HG02885 (cell line): ENCODE data around the gene CUL9.

Experiments used
- ATAC-seq: cut with Tn5 transposase; IDR thresholded peaks from one replicate; pipeline ENCODE4 v1.9.1; 2021; ENCODE audit warnings: mild to moderate bottlenecking; ENCODE audit not compliant: unreplicated experiment, poor library complexity

The CUL9 gene

DNA sequence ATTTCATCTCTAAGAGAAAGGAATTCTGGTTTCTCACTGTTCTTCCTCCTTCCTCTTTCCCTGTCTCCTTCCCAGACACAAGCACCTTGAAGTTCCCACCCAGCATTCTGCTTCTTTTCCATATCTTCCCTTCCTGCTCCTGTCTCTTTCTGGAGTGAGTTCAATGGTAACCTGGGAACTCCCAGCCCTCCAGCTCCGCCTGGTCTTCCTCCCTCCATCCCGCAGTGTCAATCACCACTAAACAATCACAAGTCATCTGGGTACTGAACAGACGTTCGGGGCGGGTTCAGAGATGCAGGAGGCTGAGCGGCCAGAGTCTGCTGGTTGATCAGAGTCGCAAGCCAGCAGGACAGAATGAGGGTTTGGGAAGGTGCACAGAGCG is 69.0 kb downstream of the CUL9 start:
- no peak for ATAC-seq

DNA sequence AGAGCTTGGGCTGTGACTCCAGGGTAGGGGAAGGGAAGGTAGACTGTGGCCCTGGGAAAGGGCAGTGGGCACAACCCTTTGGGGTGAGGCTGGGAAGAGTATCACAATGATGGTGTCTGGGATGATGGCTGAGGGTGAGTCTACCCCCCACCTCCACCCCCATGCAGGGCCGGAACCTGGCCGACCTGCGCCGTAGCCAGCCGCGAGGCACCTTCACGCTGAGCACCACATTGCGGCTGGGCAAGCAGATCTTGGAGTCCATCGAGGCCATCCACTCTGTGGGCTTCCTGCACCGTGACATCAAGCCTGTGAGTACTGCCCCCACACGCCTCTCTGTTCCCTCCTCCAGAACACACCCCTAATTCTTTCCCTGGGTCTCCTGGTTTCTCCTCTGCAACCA is 71.4 kb downstream of the CUL9 start:
- ATAC-seq, result no peak

DNA sequence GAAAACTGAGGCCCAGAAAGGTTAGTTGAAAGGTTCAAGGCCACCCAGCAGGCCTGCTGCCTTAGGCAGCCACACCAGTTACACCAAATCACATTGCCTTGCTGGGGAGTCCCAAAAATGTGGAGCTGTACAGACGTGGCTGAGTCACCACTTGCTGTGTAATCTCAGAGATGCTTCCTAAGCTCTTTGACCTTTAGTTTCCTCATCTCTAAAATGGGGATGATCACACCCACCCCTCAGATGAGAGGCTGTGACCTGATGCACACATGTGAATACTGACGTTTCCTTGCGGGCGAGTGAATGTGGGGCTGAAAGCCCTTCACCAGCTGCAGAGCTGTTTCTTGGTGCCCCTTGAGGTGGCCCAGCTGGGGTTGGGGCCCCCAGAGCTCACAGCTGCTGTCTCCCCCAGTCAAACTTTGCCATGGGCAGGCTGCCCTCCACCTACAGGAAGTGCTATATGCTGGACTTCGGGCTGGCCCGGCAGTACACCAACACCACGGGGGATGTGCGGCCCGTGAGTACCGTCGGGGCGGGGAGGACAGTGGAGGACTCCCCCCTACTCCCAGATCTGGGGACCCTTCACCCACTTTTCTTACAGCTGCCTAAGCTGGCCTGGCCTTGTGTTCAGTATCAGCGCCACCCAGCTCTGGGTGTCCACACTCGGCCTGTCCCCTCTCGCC is 72.3 kb downstream of the CUL9 start:
- ATAC-seq, result no peak

DNA sequence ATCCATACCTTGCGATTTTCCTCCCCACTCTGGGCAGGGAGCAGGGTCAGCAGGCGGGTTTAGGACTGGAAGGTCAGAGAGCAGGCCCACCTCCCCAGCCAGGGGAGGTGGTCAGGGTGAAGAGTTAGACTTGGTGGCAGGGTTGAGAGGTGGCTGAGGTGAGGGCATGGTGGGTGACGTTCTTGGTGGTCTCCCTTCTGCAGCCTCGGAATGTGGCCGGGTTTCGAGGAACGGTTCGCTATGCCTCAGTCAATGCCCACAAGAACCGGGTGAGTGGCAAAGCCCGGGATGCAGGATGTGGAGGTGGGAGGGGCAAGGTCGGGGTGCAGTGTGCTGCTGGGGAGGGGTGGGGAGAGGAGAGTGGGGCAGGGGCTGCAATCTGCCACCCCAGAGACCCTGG is 72.8 kb downstream of the CUL9 start:
- ATAC-seq, result no peak

DNA sequence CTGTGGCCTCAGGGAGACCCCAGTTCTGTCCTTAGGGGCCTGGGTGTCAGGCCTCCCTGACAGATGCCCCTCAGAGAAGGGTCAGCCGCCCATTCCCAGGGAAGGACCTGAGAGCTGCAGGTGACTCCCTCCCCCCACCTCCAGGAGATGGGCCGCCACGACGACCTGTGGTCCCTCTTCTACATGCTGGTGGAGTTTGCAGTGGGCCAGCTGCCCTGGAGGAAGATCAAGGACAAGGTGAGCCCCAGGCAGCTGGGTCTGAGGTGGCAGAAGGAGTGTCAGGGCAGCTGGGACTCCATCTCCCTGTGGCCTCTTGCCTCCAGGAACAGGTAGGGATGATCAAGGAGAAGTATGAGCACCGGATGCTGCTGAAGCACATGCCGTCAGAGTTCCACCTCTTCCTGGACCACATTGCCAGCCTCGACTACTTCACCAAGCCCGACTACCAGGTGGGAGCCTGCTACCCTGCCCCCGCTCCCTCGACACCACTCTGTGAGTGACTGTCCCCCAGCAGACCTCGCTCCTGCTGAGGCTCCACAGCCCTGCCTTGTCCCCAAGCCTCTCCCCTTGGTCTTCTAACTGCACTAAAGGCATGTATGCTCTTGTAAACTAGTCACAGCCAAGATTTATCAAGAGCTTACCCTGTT is 73.5 kb downstream of the CUL9 start:
- ATAC-seq, result no peak

DNA sequence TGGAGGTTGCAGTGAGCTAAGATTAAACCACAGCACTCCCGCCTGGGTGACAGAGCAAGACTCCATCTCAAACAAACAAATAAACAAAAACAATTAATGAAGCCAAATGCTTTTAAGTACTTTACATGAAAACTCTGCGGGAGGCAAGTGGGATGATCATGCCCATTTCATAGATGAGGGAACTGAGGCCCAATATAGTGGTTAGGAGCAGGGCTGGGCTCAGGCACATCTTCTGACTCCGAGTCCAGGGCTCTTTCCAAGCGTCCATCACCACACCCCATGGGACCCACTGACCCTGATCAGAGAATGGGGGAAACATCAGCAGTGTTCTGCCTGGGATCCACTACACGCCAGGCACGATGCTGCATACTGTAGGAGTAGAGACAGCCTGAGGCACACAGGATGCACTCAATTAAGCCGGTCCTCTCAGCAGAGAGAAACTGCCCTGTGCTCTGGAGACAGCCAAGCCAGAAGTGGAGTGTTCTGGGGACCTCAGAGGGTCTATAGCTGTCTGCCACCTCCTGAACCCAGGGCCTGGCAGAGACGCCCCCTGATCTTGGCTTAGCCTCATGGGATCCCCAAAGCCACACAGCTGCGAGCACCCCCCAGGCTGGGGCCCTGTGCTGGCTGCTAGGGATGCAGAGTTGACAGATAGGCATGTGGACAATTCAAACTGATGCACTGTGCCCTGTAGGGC is 74.8 kb downstream of the CUL9 start:
- ATAC-seq, result no peak

DNA sequence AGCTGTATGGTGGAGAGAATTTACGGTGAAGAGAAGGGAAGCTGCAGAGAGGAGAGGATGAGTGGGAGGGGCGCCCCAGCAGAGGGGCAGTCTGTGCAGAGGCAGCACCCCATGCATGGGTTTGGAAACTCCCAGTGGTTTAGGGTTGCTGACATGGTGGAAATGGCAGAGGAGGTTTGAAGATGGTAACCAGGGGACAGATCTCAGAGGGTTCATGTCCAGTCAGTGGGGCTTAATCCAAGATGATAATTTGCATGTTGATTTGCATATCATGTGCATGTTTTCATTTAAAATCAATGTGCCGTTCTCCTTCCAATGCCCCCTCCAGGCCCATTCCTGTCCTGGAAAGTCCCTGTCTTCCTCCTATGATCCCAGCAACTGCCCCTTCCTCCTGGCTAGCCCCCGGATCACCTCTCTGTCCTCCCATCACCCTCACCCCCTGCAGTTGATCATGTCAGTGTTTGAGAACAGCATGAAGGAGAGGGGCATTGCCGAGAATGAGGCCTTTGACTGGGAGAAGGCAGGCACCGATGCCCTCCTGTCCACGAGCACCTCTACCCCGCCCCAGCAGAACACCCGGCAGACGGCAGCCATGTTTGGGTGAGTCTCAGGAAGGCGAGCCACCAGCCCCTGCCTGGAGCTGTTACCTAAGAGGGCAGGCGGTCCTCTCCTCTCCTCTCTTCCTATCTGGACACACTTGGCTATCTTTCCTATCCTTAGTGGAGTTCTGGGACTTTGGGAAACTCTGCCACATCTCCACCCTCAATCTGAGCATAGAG is 75.6 kb downstream of the CUL9 start:
- no peak for ATAC-seq

DNA sequence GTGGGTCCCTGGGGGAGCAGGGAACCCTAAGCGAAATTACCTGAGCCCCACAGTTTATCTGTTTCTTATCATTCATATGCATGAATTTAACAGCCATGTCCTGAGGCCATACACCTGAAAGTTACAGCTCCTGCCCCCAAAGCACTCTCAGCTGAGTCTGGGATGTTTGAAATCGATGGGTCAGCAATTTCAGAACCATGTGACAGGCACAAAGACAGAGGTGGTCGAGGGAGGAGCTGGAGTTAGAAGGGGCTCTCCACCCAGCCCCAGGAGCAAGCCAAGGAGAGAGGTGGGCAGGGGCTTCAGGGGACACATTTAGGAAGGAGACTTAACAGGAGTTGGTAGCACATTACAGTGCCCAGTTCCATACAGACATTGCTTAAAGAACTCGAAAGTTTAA is 76.2 kb downstream of the CUL9 start:
- no peak for ATAC-seq

DNA sequence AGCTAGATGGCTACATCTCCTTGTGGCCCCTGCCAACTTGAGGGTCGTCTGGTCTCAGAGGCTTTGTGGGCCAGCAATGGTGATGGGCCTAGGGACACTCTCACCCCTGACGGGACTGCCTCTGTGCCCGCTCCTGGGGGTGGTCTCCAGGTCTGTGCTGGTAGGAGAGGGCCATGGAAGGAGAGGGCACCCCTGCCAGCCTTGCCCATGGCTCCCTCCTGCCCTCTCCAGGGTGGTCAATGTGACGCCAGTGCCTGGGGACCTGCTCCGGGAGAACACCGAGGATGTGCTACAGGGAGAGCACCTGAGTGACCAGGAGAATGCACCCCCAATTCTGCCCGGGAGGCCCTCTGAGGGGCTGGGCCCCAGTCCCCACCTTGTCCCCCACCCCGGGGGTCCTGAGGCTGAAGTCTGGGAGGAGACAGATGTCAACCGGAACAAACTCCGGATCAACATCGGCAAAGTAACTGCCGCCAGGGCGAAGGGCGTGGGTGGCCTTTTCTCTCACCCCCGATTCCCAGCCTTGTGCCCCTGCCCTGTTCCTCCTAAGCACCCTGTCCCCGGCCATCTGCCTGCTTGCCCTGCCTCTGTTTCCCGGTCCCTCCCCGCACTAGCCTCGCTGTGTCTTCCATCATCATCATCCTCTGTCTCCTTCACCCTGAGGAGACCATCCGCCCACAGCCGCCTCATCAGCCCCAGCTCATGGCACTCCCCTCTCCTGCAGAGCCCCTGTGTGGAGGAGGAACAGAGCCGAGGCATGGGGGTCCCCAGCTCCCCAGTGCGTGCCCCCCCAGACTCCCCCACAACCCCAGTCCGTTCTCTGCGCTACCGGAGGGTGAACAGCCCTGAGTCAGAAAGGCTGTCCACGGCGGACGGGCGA is 77.1 kb downstream of the CUL9 start:
- no peak for ATAC-seq

DNA sequence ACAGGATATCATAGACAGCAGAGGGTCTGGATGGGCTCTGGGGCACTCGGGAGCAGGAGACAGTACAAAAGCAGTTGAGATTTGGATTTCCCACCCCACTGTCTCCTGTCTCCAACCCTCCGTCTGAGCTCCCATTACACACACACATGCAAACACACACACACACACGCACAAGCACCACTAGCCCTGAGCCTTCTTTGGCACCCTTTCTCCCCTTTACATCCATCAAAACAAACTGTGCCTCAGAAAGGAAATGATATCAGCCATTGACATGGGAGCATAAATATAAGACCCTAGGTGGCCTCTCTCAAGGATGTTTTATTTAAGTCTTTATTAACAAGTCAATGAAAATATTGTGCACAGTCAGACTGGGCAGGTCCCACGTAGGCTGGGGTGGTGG is 78.8 kb downstream of the CUL9 start:
- ATAC-seq, result no peak

DNA sequence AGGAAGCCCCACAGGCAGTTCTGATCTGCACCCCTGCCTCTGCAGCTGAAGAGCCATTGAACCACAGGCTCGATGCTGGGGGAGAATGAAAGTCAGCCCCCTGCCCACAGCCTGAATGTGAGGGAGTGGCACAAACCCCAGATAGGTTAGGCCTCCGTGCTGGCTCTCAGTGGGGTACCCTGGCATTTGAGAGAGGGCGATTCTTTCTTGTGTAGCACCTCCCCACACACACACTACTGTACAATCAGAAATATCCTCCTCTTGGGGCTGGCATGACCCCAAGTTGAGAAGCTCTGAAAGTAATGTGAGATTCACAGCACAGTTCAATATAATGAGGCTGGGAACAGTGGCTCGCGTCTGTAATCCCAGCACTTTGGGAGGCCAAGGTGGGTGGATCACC is 79.2 kb downstream of the CUL9 start:
- no peak for ATAC-seq

DNA sequence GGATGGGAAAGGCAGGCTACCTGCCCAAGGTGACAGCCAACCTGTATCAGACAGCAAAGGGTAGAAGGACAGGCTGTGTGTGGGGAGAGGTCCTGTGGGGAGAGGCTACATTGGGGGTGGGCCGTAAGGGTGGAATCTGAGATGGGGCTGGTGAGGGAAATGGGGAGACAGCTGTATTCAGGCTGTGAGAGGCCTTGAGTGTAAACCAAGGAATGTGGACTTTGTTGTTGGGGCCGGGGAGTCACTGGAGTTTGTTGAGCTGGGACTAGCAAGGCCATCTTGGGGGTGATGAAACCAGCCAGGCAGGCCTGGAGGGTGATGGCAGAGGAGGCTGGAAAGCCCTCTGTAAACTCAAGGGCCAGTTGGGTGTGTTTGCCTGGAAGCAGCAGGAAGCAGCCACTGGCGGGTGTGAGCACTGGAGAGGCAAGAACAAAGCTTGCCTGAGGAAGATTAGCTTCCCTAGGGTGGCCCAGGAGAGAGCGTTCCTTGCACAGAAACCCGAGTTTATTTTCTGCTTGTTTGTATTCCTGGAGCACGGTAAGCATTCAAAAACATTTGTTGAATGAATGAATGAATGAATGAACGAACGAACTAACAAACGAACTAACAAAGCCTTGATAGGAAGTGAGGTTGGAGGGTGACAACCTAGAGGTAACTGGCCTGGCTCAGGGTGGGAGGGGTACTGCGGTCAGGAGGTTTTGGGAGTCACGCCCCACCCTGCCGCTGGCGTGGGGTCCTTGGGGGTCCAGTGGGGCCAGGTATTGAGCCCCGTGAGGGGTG is 80.2 kb downstream of the CUL9 start:
- no peak for ATAC-seq

DNA sequence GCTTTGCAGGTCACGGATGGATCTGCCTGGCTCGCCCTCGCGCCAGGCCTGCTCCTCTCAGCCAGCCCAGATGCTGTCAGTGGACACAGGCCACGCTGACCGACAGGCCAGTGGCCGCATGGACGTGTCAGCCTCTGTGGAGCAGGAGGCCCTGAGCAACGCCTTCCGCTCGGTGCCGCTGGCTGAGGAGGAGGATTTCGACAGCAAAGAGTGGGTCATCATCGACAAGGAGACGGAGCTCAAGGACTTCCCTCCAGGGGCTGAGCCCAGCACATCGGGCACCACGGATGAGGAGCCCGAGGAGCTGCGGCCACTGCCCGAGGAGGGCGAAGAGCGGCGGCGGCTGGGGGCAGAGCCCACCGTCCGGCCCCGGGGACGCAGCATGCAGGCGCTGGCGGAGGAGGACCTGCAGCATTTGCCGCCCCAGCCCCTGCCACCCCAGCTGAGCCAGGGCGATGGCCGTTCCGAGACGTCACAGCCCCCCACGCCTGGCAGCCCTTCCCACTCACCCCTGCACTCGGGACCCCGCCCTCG is 80.9 kb downstream of the CUL9 start:
- ATAC-seq, result no peak

DNA sequence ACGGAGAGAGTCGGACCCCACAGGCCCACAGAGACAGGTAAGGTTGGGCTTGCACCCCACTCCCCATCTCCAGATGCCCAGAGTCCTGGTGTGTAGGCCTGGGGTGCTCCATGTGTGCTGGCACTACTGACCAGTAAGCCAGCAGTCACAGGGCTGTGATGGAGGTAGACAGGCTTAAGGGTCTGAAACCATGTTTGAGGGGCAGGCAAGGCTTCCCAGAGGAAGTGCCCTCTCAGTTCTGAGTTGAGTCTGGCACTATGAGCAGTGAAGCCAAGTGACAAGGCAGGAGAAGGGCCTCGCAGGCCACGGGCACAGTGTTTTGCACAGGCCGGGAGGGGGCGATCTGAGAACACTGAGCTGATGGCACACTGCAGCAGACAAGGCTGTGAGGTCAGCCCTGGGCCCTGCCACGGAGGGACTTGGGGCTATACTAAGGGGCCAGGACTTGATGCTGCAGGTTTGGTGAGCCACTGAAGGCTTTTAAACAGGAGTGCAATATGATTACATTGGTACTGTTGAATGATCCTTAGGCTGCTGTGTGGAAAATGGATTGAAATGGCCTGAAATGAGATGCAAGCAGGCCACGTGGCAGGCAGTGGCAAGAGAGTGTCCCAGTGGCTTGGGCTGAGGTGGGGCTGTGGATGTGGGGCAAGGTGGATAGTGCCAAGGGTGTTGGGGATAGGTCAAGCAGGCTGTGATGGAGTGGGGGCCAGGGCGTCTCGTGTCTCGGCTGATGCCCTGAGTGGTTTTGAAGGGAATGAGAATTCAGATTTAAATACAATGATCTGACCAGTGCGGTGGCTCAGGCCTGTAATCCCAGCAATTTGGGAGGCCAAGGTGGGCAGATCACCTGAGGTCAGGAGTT is 81.5 kb downstream of the CUL9 start:
- peak; percentile 75 for ATAC-seq

DNA sequence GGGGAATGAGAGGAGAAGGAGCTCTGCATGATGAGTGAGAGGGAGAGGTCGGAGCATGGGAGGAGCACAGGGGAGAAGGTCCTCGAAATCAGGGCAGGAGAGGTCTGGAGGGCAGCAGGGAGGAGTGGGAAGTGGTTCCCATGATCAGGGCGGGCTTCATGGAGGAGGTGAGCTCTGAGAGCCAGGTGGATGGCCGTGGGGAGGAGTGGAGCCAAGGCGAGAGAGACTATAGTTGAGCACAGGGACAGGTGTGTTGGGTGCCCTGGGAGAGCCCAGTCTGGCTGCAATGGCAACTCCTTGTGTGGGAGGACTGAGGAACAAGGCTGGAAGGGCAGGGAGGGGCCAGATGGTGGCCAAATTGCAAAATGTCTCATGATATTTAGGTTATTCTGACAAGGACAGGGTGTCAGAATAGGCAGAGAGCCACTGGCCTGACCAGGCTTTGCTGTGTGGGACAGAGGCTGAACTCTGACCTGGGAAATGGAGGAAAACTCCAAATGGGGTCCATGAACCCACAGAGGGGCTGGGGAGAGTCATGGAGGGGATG is 82.7 kb downstream of the CUL9 start:
- ATAC-seq, result no peak

DNA sequence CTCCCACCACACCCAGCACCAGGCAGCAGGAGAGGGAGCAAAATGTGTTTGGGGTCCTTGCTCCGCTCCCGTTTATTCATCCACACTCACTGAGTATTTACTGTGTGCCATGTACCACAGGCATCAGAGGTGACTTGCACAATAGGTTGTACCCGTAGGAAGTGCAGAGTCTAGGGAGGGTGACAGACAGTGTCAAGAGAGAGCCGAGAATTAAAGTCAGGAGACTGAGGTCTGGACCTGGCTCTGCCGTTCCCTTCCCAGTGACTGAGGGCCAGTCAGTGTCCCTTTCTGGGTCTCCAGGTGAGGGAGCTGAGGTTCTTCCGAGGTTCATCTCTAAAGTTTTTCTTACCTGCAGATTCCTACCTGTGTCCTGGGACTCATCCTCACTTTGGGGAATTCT is 83.6 kb downstream of the CUL9 start:
- ATAC-seq, result no peak

DNA sequence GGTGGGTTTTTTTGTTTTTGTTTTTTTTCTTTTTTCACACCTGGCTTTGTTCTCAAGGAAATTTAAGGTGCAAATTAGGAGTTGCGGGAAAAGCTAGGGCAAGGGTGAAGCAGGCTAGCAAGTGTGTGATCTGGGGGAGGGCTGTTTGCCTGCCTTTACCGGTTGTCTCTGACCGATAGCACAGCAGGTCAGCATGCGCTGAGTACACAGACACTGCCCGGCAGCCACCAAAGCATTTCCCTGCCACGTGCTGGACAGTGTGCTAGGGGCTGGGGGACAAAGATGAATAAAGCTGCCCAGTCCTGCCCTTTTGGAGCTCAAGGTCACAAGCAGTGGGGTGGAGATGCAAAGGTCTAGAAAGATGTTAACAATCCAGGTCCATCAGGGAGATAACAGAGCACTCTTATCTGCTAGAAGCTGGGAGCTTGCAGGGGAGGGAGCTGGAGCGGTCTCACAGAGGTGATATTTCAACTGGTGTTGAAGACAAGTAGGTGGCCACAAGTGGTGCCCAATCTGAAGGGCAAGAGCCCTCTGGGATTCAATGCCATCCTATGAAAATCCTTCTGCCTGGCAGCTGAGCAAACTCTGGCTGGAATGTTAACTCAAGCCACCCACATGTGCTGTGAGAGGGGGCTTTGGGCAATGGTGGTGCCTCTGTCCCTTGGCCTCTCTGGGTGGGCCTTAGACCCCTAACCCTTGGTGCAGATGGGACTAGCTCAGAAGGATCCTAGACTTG is 85.8 kb downstream of the CUL9 start:
- ATAC-seq, result no peak
